Endodermal cell (in vitro differentiated cells): ENCODE results near the gene CNTROB. TPM values are rescaled to one million over a fixed set of nuclear protein-coding genes. Genes with fewer than 3 reads are reported as not detected.
A peak's percentile ranks its signal among the peaks of the same experiment; 100 is the strongest.

ENCODE experiments used
- DNase-seq: peaks from one replicate; pipeline ENCODE4 v3.0.0-alpha.2; 2017
- H3K27ac ChIP-seq: 2 replicates; pipeline ENCODE4 v1.5.1; 2013; ENCODE audit warnings: mild to moderate bottlenecking, low read depth, low read length, moderate library complexity
- H3K27me3 ChIP-seq: 2 replicates; pipeline ENCODE4 v1.6.1; 2013; ENCODE audit warnings: mild to moderate bottlenecking, low read length, moderate library complexity; ENCODE audit not compliant: insufficient read depth, control insufficient read depth, poor library complexity, severe bottlenecking
- H3K36me3 ChIP-seq: 2 replicates; pipeline ENCODE4 v1.7.0; 2013; ENCODE audit warnings: mild to moderate bottlenecking, low read length, moderate library complexity; ENCODE audit not compliant: control insufficient read depth, insufficient read depth
- H3K4me1 ChIP-seq: one replicate; pipeline ENCODE4 v1.7.0; 2013; ENCODE audit warnings: low read length; ENCODE audit not compliant: control insufficient read depth, insufficient read depth
- H3K4me3 ChIP-seq: 2 replicates; pipeline ENCODE4 v1.5.1; 2013; ENCODE audit warnings: mild to moderate bottlenecking, low read length, moderate library complexity
- H3K9ac ChIP-seq: 2 replicates; pipeline ENCODE4 v1.6.1; 2013; ENCODE audit warnings: mild to moderate bottlenecking, low read length, moderate library complexity; ENCODE audit not compliant: poor library complexity, severe bottlenecking; ENCODE audit errors: extremely low read depth
- H3K9me3 ChIP-seq: 2 replicates; pipeline ENCODE4 v1.6.1; 2013; ENCODE audit warnings: mild to moderate bottlenecking, low read length, moderate library complexity; ENCODE audit not compliant: control insufficient read depth
- H3K27ac Mint-ChIP-seq: 2 replicates; pipeline ENCODE4 v1.8.0; 2020; ENCODE audit warnings: mixed read lengths
- H3K27me3 Mint-ChIP-seq: 2 replicates; pipeline ENCODE4 v1.8.0; 2021; ENCODE audit warnings: mild to moderate bottlenecking, mixed read lengths; ENCODE audit not compliant: insufficient read depth
- H3K36me3 Mint-ChIP-seq: 2 replicates; pipeline ENCODE4 v1.8.0; 2020; ENCODE audit warnings: low read depth, mixed read lengths
- H3K4me1 Mint-ChIP-seq: 2 replicates; pipeline ENCODE4 v1.8.0; 2020; ENCODE audit warnings: mixed read lengths
- H3K4me3 Mint-ChIP-seq: 2 replicates; pipeline ENCODE4 v1.8.0; 2020; ENCODE audit warnings: mild to moderate bottlenecking, moderate library complexity, mixed read lengths
- H3K9me3 Mint-ChIP-seq: 2 replicates; pipeline ENCODE4 v1.8.0; 2020; ENCODE audit warnings: mild to moderate bottlenecking, mixed read lengths
- CTCF ChIP-seq: fragments of 200-600 bp; sonication (generic); conservative IDR thresholded peaks from 2 replicates; pipeline ENCODE4 v1.5.0; 2021; ENCODE audit warnings: antibody characterized with exemption, mild to moderate bottlenecking
- WGBS, 2 experiments: methylation state at CpG; one replicate each; pipeline versions ENCODE4 v1.1.5 to v1.1.7; 2013; ENCODE audit warnings: missing lambda C conversion rate in 2 of 2, mixed read lengths in 1 of 2; ENCODE audit not compliant: insufficient coverage in 1 of 2, insufficient read length in 1 of 2; 5-methylcytosine and 5-hydroxymethylcytosine counted together
- total RNA-seq, 2 donors: library from RNA; stranded (reverse); fragmentation: NEBNext Ultra II Directional in 1 of 2; extraction: Animal tissue kit (Norgen Biotek cat#: 25700) in 1 of 2; gene quantifications; 2 replicates in 1 of 2; 3 replicates in 1 of 2; pipeline ENCODE4 v1.2.1, GENCODE V29; 2021

Gene CNTROB
- total RNA-seq, 2 donors from 2014 or later = 47.5 to 57.4 TPM

- Histone ChIP-seq H3K9me3 (no peaks in the 10 kb centered on the region), H3K27ac (no peak overlapping the region), H3K27me3 (no peaks in the 10 kb centered on the region), H3K4me1 (no peaks in the 10 kb centered on the region), H3K36me3 (peaks cover under 1% of the 10 kb centered on the region), H3K9ac (no peak overlapping the region), H3K4me3 (no peak overlapping the region)
- Mint-ChIP-seq H3K4me3 (no peak overlapping the region), H3K4me1 (peaks cover 3% of the 10 kb centered on the region), H3K9me3 (peaks cover 7% of the 10 kb centered on the region), H3K27ac (no peak overlapping the region), H3K36me3 (peaks cover 3% of the 10 kb centered on the region), H3K27me3 (no peaks in the 10 kb centered on the region)
- DNase-seq = no peak
- TF ChIP-seq CTCF = no peak
- 87 to 88% methylated on average over 9 to 13 of the region's 13 CpGs for WGBS, 2 experiments
Measured at GRCh38 chr17:7955414-7956227, 23.6 kb downstream of the CNTROB start.

- peaks cover 7% of the 10 kb centered on the region for H3K9me3 Mint-ChIP-seq
- no peaks in the 10 kb centered on the region for H3K36me3 ChIP-seq
- H3K4me1 ChIP-seq = no peaks in the 10 kb centered on the region
- no peak overlapping the region for H3K27ac Mint-ChIP-seq
- peak; percentile 67 for DNase-seq
- 84 to 86% methylated on average over 6 to 9 of the region's 11 CpGs for WGBS, 2 experiments
- no peaks in the 10 kb centered on the region for H3K9me3 ChIP-seq
- H3K27me3 Mint-ChIP-seq = no peaks in the 10 kb centered on the region
- H3K4me3 ChIP-seq = no peak overlapping the region
- H3K9ac ChIP-seq = no peak overlapping the region
- H3K27ac ChIP-seq = no peak overlapping the region
- peaks cover 2% of the 10 kb centered on the region for H3K36me3 Mint-ChIP-seq
- no peaks in the 10 kb centered on the region for H3K27me3 ChIP-seq
- H3K4me3 Mint-ChIP-seq = no peak overlapping the region
- TF ChIP-seq CTCF = no peak
- peaks cover 3% of the 10 kb centered on the region for H3K4me1 Mint-ChIP-seq
Measured at GRCh38 chr17:7956228-7956965, 24.4 kb downstream of the CNTROB start.

DNA sequence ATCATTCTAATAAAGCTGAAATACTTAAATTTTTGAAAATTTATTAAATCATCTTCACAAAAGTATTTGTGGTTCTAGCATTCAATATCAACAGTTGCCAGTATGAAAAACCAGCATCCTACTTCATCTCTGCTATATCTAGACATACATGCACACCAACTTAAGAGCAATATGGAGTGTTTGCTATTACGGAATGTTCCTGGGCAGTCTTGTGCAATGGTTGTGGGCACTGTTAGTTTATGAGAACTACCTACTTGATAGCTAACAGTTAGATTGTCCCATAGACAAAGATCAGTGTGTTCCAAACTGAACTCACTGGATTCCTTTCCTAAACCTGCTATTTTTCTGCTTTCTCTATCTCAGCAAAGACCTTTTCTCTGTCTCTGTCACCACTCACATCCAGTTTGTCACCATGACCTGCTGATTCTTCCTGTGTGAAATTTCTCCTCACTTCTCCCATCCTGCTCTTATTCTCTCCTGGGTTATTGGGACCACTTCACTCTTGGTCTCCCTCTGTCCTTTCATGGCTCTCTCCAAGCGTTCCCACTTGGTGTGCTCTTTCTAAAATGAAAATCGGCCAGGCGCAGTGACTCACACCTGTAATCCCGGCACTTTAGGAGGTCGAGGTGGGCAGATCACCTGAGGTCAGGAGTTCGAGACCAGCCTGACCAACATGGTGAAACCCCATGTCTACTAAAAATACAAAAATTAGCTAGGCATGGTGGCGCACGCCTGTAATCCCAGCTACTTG, 27.7 kb downstream of the CNTROB start:
- Histone ChIP-seq H3K36me3 (no peaks in the 10 kb centered on the region), H3K4me1 (no peaks in the 10 kb centered on the region), H3K9ac (no peak overlapping the region), H3K9me3 (no peaks in the 10 kb centered on the region), H3K4me3 (no peak overlapping the region), H3K27me3 (no peaks in the 10 kb centered on the region), H3K27ac (no peak overlapping the region)
- H3K4me1 Mint-ChIP-seq = peaks cover 3% of the 10 kb centered on the region
- no peaks in the 10 kb centered on the region for H3K27me3 Mint-ChIP-seq
- H3K4me3 Mint-ChIP-seq = no peak overlapping the region
- H3K27ac Mint-ChIP-seq = no peak overlapping the region
- WGBS, 2 experiments = 87 to 95% methylated on average over 6 to 9 of the region's 9 CpGs
- TF ChIP-seq CTCF = no peak
- DNase-seq = no peak
- H3K36me3 Mint-ChIP-seq = no peaks in the 10 kb centered on the region
- H3K9me3 Mint-ChIP-seq = no peaks in the 10 kb centered on the region
